GM06990 (cell line): Measurements from ENCODE around the gene MED31.

Source experiments
- DNase-seq: peaks from one replicate; pipeline ENCODE4 v3.0.0-alpha.2; 2011; ENCODE audit not compliant: insufficient read length; ENCODE audit errors: extremely low read depth
- H3K27me3 ChIP-seq: replicated peaks from 2 replicates; pipeline ENCODE4 v1.6.0; 2011; ENCODE audit warnings: low read length; ENCODE audit not compliant: control insufficient read depth, insufficient read depth
- H3K36me3 ChIP-seq: 2 replicates; pipeline ENCODE4 v1.5.1; 2011; ENCODE audit warnings: low read length; ENCODE audit not compliant: control insufficient read depth, insufficient read depth
- H3K4me3 ChIP-seq: replicated peaks from 2 replicates; pipeline ENCODE4 v1.5.1; 2011; ENCODE audit warnings: low read depth, mild to moderate bottlenecking, control low read depth, low read length
- CTCF ChIP-seq: IDR thresholded peaks from 2 replicates; pipeline ENCODE4 v1.5.1; 2011; ENCODE audit warnings: low read length, control low read depth, mild to moderate bottlenecking, inconsistent platforms; ENCODE audit not compliant: insufficient read depth, poor library complexity, severe bottlenecking

The MED31 gene

GRCh38 chr17:6627019-6627418 lies 24.4 kb downstream of the MED31 start:
- H3K36me3 ChIP-seq, result peaks cover 5% of the 10 kb centered on the region
- no peak for TF ChIP-seq CTCF

GRCh38 chr17:6626616-6627015 lies 24.8 kb downstream of the MED31 start:
- no peaks in the 10 kb centered on the region for H3K27me3 ChIP-seq
- TF ChIP-seq CTCF, result no peak
- peaks cover 5% of the 10 kb centered on the region for H3K36me3 ChIP-seq
- no peak for DNase-seq
- H3K4me3 ChIP-seq, result no peak overlapping the region

More at GRCh38 chr17:6627019-6627418, 24.4 kb downstream of the MED31 start:
- Histone ChIP-seq H3K4me3 (no peak overlapping the region), H3K27me3 (no peaks in the 10 kb centered on the region)
- no peak for DNase-seq

- H3K36me3 ChIP-seq, result peaks cover 4% of the 10 kb centered on the region
- DNase-seq, result no peak
- H3K4me3 ChIP-seq, result no peak overlapping the region
- no peak for TF ChIP-seq CTCF
- H3K27me3 ChIP-seq, result no peaks in the 10 kb centered on the region
Observed at GRCh38 chr17:6623941-6624340, 27.5 kb downstream of the MED31 start.

- TF ChIP-seq CTCF, result no peak
- no peak for DNase-seq
- peaks cover 9% of the 10 kb centered on the region for H3K36me3 ChIP-seq
Observed at GRCh38 chr17:6611231-6611630, 40.2 kb downstream of the MED31 start.

GRCh38 chr17:6610011-6610410 lies 41.4 kb downstream of the MED31 start:
- DNase-seq, result no peak
- Histone ChIP-seq H3K4me3 (no peak overlapping the region), H3K27me3 (no peaks in the 10 kb centered on the region), H3K36me3 (peaks cover 9% of the 10 kb centered on the region)
- TF ChIP-seq CTCF, result no peak

More at GRCh38 chr17:6611231-6611630, 40.2 kb downstream of the MED31 start:
- Histone ChIP-seq H3K4me3 (no peak overlapping the region), H3K27me3 (no peaks in the 10 kb centered on the region)

GRCh38 chr17:6608321-6608720 lies 43.1 kb downstream of the MED31 start:
- TF ChIP-seq CTCF, result no peak
- Histone ChIP-seq H3K4me3 (no peak overlapping the region), H3K36me3 (peaks cover 11% of the 10 kb centered on the region), H3K27me3 (no peaks in the 10 kb centered on the region)
- DNase-seq, result no peak
